ENCODE results near the gene DNAH9. TPM values are rescaled to one million over a fixed set of nuclear protein-coding genes. Genes with fewer than 3 reads are reported as not detected.

The DNAH9 gene
- total and polyA plus RNA-seq, 2 of the 8 experiments (the other 6 are each of a cell fraction or from before 2014, with no cell fraction given) = 0.21 to 0.86 TPM

GRCh38 chr17:11564589-11565380 is 33.5 kb upstream of the DNAH9 start:
- H3K4me1 ChIP-seq (replicated peaks in 1 of 4; ENCODE audit: control insufficient read depth in 3 of 4, insufficient read depth in 4 of 4, low read length in 3 of 4) = no peaks in the 10 kb centered on the region
- H3K4ac ChIP-seq (replicated peaks; ENCODE audit: insufficient read length, low read depth, low read length) = no peak overlapping the region
- H2BK20ac ChIP-seq (ENCODE audit: low read length) = no peak overlapping the region
- H3K23me2 ChIP-seq (ENCODE audit: low read depth, low read length) = no peaks in the 10 kb centered on the region; the same call in 1 of the 2 replicates
- no peak overlapping the region for H3K23ac ChIP-seq (ENCODE audit: insufficient read length)
- FAIRE-seq = peak; percentile 32
- no peak overlapping the region for H3K27ac ChIP-seq (ENCODE audit: low read depth, low read length)
- no peak overlapping the region for H2AK5ac ChIP-seq (ENCODE audit: low read depth, low read length)
- no peak overlapping the region for H3K4me3 ChIP-seq (ENCODE audit: extremely low read depth in 1 of 4, insufficient read depth in 2 of 4, low read depth in 3 of 4, low read length in 4 of 4)
- no peak overlapping the region for H3K14ac ChIP-seq (ENCODE audit: insufficient read length)
- H2BK5ac ChIP-seq (ENCODE audit: low read depth, low read length) = no peak overlapping the region
- no peaks in the 10 kb centered on the region for H3K27me3 ChIP-seq (replicated peaks in 1 of 4; ENCODE audit: control insufficient read depth in 3 of 4, extremely low read depth in 1 of 4, insufficient read depth in 3 of 4, low read length in 3 of 4)
- no peaks in the 10 kb centered on the region for H4K20me1 ChIP-seq (replicated peaks in 1 of 2; ENCODE audit: control insufficient read depth in 1 of 2, insufficient read depth in 2 of 2, low read length in 2 of 2)
- no peak overlapping the region for H4K91ac ChIP-seq (replicated peaks; ENCODE audit: insufficient read length, low read length)
- H3K18ac ChIP-seq (ENCODE audit: extremely low read depth, low read length) = no peak overlapping the region
- no peak overlapping the region for H2AFZ ChIP-seq (ENCODE audit: low read length)
- H2BK12ac ChIP-seq (ENCODE audit: low read depth, low read length) = no peak overlapping the region
- no peak overlapping the region for H3K4me2 ChIP-seq (ENCODE audit: insufficient read depth in 1 of 2, low read depth in 2 of 2, low read length in 2 of 2)
- no peak overlapping the region for H2BK15ac ChIP-seq (ENCODE audit: low read length)
- no peak overlapping the region for H3K9ac ChIP-seq (replicated peaks in 1 of 4; ENCODE audit: extremely low read depth in 1 of 4, low read depth in 3 of 4, low read length in 3 of 4)
- no peaks in the 10 kb centered on the region for H3K9me3 ChIP-seq (ENCODE audit: insufficient read depth in 2 of 2, low read depth in 1 of 2, low read length in 1 of 2)
- WGBS, 2 experiments (ENCODE audit: extremely low coverage in 1 of 2, insufficient coverage in 1 of 2, insufficient read length in 1 of 2, insufficient replicate concordance in 2 of 2, low coverage in 1 of 2, low lambda C conversion rate in 2 of 2, missing lambda C conversion rate in 1 of 2) = 91% methylated on average over 3 of the region's 3 CpGs; no CpG with 5 or more reads in 1 of the 2 experiments
- no peak overlapping the region for H4K8ac ChIP-seq (ENCODE audit: extremely low read depth, insufficient read depth, low read length)
- no peaks in the 10 kb centered on the region for H3K79me1 ChIP-seq (ENCODE audit: low read depth, low read length)
- ChIA-PET POLR2A (ENCODE audit: partially characterized antibody) (no interaction called here), CTCF (ENCODE audit: partially characterized antibody) (interaction anchor here (0.7 to 1.2 kb wide), 2 partner anchors 16 to 174 kb away, joined by 3 read pairs; no protein-coding TSS in a partner anchor)
- no peaks in the 10 kb centered on the region for H3K36me3 ChIP-seq (ENCODE audit: control insufficient read depth in 2 of 4, insufficient read depth in 4 of 4, low read length in 3 of 4)
- H2BK120ac ChIP-seq (replicated peaks; ENCODE audit: low read depth, low read length) = no peak overlapping the region
- no peak for DNase-seq (ENCODE audit: low read depth in 1 of 2, low spot score in 2 of 2)
- no peaks in the 10 kb centered on the region for H3K79me2 ChIP-seq (ENCODE audit: control insufficient read depth in 1 of 2, insufficient read depth in 2 of 2, low read length in 2 of 2)
- no peak overlapping the region for H4K5ac ChIP-seq (ENCODE audit: insufficient read length, low read depth, low read length)
- no peak overlapping the region for H3K56ac ChIP-seq (replicated peaks; ENCODE audit: insufficient read length, low read depth, low read length)
- no peak for TF ChIP-seq YY1 (IDR thresholded peaks at IDR 0.05; ENCODE audit: low read depth, low read length)
- no peak for TF ChIP-seq RFX5 (IDR thresholded peaks at IDR 0.05; ENCODE audit: borderline replicate concordance, low read depth, low read length)
- TF ChIP-seq BRCA1 (IDR thresholded peaks at IDR 0.05; ENCODE audit: low read depth, low read length) = no peak

All from H1 (cell line).